Measurements from ENCODE around the gene LRRN2.

LRRN2 gene

GRCh38 chr1:204602111-204602579 is 83.4 kb downstream of the LRRN2 start:
- peaks cover under 1% of the 10 kb centered on the region for H3K36me3 Mint-ChIP-seq (ENCODE audit: low read depth)
- no peaks in the 10 kb centered on the region for H3K4me1 Mint-ChIP-seq (ENCODE audit: low read depth)
- no peaks in the 10 kb centered on the region for H3K27me3 Mint-ChIP-seq
- H3K9me3 Mint-ChIP-seq: peaks cover 4% of the 10 kb centered on the region
- no peak overlapping the region for H3K4me3 Mint-ChIP-seq
- H3K27ac Mint-ChIP-seq: no peak overlapping the region

- peaks cover 4% of the 10 kb centered on the region for H3K9me3 Mint-ChIP-seq
- H3K27ac Mint-ChIP-seq: no peak overlapping the region
- H3K27me3 Mint-ChIP-seq: no peaks in the 10 kb centered on the region
- H3K4me3 Mint-ChIP-seq: no peak overlapping the region
- peaks cover 9% of the 10 kb centered on the region for H3K36me3 Mint-ChIP-seq (ENCODE audit: low read depth)
- H3K4me1 Mint-ChIP-seq (ENCODE audit: low read depth): no peaks in the 10 kb centered on the region
Observed at GRCh38 chr1:204600968-204601367, 84.6 kb downstream of the LRRN2 start.

DNA sequence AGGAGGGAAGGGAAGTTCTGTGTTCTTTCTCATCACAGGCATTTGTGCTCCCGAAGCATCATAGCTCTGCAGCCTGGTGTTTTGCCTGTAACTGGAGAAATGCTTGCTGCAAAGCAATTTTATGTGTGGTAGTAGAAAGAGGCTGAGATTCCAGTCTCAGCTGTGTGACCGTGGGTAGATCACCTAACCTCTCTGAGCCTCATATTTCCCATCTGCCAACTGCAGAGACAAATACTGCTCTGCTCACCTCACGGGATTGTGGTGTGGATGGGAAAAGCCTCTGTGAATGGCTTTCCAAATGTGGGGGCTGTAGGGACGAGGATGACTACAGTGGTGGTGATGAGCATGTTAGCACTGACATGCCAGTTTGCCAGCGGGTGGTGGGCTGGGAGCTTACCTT is 85.3 kb downstream of the LRRN2 start:
- H3K4me3 Mint-ChIP-seq: no peak overlapping the region
- no peak overlapping the region for H3K27ac Mint-ChIP-seq
- peaks cover 13% of the 10 kb centered on the region for H3K36me3 Mint-ChIP-seq (ENCODE audit: low read depth)
- H3K4me1 Mint-ChIP-seq (ENCODE audit: low read depth): no peaks in the 10 kb centered on the region
- peaks cover 4% of the 10 kb centered on the region for H3K9me3 Mint-ChIP-seq
- no peaks in the 10 kb centered on the region for H3K27me3 Mint-ChIP-seq

- H3K27ac Mint-ChIP-seq: no peak overlapping the region
- peaks cover 4% of the 10 kb centered on the region for H3K9me3 Mint-ChIP-seq
- H3K4me3 Mint-ChIP-seq: no peak overlapping the region
- no peaks in the 10 kb centered on the region for H3K4me1 Mint-ChIP-seq (ENCODE audit: low read depth)
- peaks cover 13% of the 10 kb centered on the region for H3K36me3 Mint-ChIP-seq (ENCODE audit: low read depth)
- H3K27me3 Mint-ChIP-seq: no peaks in the 10 kb centered on the region
Observed at GRCh38 chr1:204599596-204599995, 85.9 kb downstream of the LRRN2 start.

DNA sequence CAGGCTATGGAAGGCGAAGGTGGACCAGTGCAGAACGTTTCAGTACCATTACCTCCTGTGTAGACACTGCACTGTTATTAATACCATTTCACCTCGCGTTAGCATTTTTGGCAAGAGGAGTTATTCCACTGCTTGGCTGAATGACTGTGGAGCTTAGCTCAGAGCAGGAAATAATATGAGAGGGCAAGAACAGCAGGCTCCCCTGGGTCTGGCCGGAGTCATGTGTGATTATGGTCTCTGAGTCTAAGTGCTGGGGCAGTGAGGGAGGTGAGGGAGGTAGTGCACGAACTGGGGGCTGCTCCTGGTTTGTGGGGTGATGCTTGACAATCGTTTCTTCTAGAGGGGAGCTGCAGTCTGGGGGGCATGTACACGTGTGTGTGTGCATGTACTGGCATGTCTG is 86.4 kb downstream of the LRRN2 start:
- Mint-ChIP-seq H3K36me3 (ENCODE audit: low read depth) (peaks cover 13% of the 10 kb centered on the region), H3K4me3 (no peak overlapping the region), H3K27me3 (no peaks in the 10 kb centered on the region), H3K27ac (no peak overlapping the region), H3K4me1 (ENCODE audit: low read depth) (no peaks in the 10 kb centered on the region), H3K9me3 (peaks cover 2% of the 10 kb centered on the region)

GRCh38 chr1:204598319-204598969 is 87.1 kb downstream of the LRRN2 start:
- Mint-ChIP-seq H3K36me3 (ENCODE audit: low read depth) (peaks cover 13% of the 10 kb centered on the region), H3K9me3 (no peaks in the 10 kb centered on the region), H3K27me3 (no peaks in the 10 kb centered on the region), H3K4me1 (ENCODE audit: low read depth) (no peaks in the 10 kb centered on the region), H3K27ac (no peak overlapping the region), H3K4me3 (no peak overlapping the region)

DNA sequence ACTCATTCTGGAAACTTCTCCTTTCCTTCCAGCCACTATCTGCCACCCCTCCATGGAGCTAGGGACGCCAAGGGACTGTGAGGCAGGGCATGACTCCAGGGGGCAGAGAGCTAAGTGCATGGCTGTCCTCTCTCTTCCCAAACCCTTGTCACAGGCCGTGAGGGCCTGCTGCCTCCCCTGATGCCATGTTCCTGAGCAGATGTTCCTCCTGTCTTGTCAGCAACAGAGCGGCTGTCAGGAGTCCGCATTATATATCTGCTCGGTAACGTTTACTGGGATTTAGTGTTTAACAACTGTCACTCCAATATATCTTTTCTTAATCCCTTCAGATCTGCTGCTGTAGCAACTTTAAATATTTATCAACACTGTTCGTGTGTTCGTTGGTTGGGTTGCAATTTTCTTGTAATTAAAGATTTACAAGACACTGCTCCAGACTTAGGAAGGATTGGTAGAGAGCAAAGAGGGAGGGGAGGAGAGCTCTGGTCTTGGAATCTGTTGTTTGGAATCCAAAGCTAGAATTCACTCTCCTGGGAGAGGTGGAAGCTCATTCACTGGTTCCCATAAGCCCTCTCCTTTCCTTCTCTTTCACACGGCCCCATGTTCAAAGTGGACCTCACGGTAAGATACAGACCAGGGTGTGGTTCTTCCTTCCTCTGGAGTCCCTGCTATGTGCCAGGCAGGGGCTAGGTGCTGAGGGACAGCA is 93.1 kb downstream of the LRRN2 start:
- no peaks in the 10 kb centered on the region for H3K4me1 Mint-ChIP-seq (ENCODE audit: low read depth)
- H3K9me3 Mint-ChIP-seq: no peaks in the 10 kb centered on the region
- H3K4me3 Mint-ChIP-seq: no peak overlapping the region
- H3K36me3 Mint-ChIP-seq (ENCODE audit: low read depth): peaks cover 13% of the 10 kb centered on the region
- no peaks in the 10 kb centered on the region for H3K27me3 Mint-ChIP-seq
- no peak overlapping the region for H3K27ac Mint-ChIP-seq

DNA sequence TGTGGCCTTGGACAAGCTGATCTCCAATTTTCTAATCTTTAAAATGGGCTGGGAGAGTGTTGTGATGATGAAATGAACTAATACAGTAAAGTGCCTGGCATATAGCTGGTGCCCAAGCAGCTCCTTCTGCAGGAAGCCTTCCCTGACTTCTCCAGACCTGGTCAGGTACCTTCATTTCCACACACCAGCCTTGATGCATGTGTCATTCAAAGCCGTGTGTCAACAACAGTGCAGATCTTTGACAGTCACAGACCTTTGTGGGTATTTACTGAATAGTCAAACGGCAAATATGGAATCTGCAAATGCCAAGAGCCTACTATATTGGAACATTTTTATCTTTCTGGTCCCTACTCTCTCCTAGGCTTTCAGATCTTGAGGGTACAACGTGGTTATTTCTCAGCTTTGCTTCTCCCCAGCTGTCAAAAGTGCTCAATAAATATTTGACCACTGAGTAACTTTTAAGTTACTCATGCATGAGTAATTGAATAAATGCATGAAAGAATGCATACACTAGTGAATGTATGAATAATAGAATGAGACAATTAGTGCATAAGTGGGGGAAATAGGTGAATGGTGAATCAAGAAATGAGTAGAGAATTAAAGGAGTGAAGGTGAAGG is 94.0 kb downstream of the LRRN2 start:
- Mint-ChIP-seq H3K4me1 (ENCODE audit: low read depth) (no peaks in the 10 kb centered on the region), H3K36me3 (ENCODE audit: low read depth) (peaks cover 7% of the 10 kb centered on the region), H3K27me3 (no peaks in the 10 kb centered on the region), H3K27ac (no peak overlapping the region), H3K4me3 (no peak overlapping the region), H3K9me3 (no peaks in the 10 kb centered on the region)

GRCh38 chr1:204589409-204590038 is 96.0 kb downstream of the LRRN2 start:
- Mint-ChIP-seq H3K27me3 (no peaks in the 10 kb centered on the region), H3K4me3 (no peak overlapping the region), H3K9me3 (no peaks in the 10 kb centered on the region), H3K36me3 (ENCODE audit: low read depth) (no peaks in the 10 kb centered on the region), H3K4me1 (ENCODE audit: low read depth) (no peaks in the 10 kb centered on the region), H3K27ac (no peak overlapping the region)

DNA sequence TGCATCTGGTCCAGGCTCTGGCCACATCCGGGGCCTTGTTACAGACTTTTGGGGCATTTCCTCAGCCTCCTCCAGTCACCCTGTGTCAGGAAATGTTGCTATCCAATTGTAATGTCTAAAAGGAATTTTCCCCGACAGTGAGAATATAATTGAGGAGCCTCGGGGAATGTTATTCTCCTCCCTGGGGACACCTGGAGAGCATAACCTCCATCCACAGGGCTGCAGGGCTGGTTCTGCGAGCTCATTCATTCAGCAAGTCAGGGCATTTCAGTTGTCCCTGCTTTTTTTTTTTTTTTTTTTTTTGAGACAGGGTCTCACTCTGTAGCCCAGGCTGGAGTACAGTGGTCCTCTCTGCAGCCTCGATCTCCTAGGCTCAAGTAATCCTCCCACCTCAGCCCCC is 96.7 kb downstream of the LRRN2 start:
- H3K4me3 Mint-ChIP-seq: no peak overlapping the region
- no peak overlapping the region for H3K27ac Mint-ChIP-seq
- H3K9me3 Mint-ChIP-seq: no peaks in the 10 kb centered on the region
- H3K36me3 Mint-ChIP-seq (ENCODE audit: low read depth): no peaks in the 10 kb centered on the region
- H3K27me3 Mint-ChIP-seq: no peaks in the 10 kb centered on the region
- no peaks in the 10 kb centered on the region for H3K4me1 Mint-ChIP-seq (ENCODE audit: low read depth)

GRCh38 chr1:204587621-204588020 is 97.9 kb downstream of the LRRN2 start:
- Mint-ChIP-seq H3K9me3 (no peaks in the 10 kb centered on the region), H3K27me3 (no peaks in the 10 kb centered on the region), H3K36me3 (ENCODE audit: low read depth) (no peaks in the 10 kb centered on the region), H3K4me1 (ENCODE audit: low read depth) (no peaks in the 10 kb centered on the region), H3K27ac (no peak overlapping the region), H3K4me3 (no peak overlapping the region)

DNA sequence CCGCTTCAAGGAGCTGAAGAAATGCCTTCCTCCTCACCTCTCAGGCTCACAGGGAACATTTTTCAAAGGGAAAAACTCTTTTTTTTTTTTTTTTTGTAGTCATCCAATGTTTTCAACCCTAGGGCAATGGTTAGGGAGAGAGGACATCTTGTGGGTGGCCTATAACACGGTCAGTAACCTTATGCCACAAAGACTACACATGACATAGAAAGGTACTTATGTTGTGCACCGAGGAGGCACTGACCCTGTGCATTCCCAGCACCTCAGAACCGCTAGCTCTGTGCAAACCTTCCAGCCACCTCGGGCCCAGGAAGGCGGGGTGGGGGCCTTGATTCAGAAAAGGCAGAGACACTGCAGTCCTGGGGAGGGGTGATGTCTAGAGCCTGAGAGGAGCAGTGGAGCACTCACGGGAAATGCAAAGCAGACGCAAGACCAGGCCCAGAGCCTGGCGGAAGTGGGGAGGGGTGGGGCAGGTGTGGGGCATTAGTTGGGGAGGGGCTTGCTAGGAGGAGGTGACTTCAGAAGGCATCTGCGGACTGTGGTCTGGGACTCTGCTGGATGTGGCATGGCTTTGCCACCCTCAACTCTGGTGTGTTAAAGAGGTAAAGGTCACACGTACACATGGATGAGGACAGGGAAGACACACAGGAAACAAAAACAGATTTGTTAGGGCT is 100.7 kb downstream of the LRRN2 start:
- no peaks in the 10 kb centered on the region for H3K27me3 Mint-ChIP-seq
- no peak overlapping the region for H3K4me3 Mint-ChIP-seq
- peaks cover 10% of the 10 kb centered on the region for H3K4me1 Mint-ChIP-seq (ENCODE audit: low read depth)
- H3K27ac Mint-ChIP-seq: no peak overlapping the region
- no peaks in the 10 kb centered on the region for H3K9me3 Mint-ChIP-seq
- peaks cover 11% of the 10 kb centered on the region for H3K36me3 Mint-ChIP-seq (ENCODE audit: low read depth)

GRCh38 chr1:204583909-204584632 is 101.5 kb downstream of the LRRN2 start:
- no peak overlapping the region for H3K4me3 Mint-ChIP-seq
- H3K4me1 Mint-ChIP-seq (ENCODE audit: low read depth): peaks cover 17% of the 10 kb centered on the region

GRCh38 chr1:204581759-204582158 is 103.8 kb downstream of the LRRN2 start:
- Mint-ChIP-seq H3K36me3 (ENCODE audit: low read depth) (peaks cover 13% of the 10 kb centered on the region), H3K27ac (no peak overlapping the region), H3K9me3 (no peaks in the 10 kb centered on the region), H3K27me3 (no peaks in the 10 kb centered on the region), H3K4me1 (ENCODE audit: low read depth) (peaks cover 27% of the 10 kb centered on the region), H3K4me3 (no peak overlapping the region)

More at GRCh38 chr1:204583909-204584632, 101.5 kb downstream of the LRRN2 start:
- no peak overlapping the region for H3K27ac Mint-ChIP-seq
- H3K9me3 Mint-ChIP-seq: no peaks in the 10 kb centered on the region
- H3K27me3 Mint-ChIP-seq: no peaks in the 10 kb centered on the region
- H3K36me3 Mint-ChIP-seq (ENCODE audit: low read depth): peaks cover 13% of the 10 kb centered on the region
